Left hindlimb (tissue), 1 donor: Measurements from ENCODE around the gene SLC48A1.
A peak's percentile ranks its signal among the peaks of the same experiment; 100 is the strongest.

Experiments
- DNase-seq: peaks from one replicate; pipeline ENCODE4 v3.0.0-alpha.2; 2018

Gene SLC48A1

DNA sequence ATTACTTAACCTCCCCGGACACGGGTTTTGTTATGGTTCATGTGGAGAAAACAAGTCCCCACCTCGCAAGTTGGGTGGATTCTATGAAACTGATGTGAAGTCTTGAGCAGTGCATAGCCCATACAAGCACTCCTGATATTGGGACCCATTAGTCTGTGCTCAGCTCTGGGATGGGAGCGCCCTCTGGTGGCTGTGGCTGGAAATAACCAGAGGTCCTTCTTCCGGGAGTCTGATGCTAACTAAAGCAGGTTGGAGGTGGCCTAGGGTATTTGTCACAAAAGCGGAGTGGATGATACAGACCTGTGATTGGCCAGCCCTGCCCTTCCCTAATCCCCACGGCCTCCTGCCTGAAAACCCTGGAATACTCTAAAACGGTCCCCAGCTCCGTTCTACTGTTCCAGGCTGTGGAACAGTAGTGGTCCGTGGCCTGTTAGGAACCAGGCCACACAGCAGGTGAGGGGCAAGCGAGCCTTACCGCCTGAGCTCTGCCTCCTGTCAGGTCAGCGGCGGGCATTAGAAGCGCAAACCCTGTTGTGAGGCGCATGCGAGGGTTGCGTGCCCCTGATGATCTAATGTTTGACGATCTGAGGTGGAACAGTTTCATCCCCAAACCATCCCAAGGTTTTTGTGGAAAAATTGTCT lies 6.4 kb downstream of the SLC48A1 start:
- DNase-seq: peak; percentile 90

DNA sequence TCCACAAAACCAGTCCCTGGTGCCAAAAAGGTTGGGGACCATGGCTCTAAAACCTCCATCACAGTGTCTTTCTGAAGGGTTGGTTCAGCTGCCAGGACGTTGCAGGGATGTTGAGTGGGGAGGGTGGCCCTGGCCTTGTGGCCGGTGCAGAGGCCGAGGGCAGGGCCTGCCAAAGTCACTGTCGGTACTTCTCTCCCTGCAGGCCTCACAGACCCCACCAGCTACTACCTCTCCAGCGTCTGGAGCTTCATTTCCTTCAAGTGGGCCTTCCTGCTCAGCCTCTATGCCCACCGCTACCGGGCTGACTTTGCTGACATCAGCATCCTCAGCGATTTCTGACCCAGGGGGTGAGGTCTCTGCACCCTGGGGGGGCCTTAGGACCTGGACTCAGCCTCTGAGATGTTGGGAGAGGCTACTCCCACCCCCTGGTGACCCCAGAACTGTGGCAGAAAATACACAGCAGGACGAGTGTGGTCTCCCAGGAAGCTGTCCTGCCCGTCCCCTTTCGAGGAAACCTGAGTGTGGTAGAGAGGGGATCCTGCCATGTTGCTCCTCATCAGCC lies 7.0 kb downstream of the SLC48A1 start:
- no peak for DNase-seq

GRCh38 chr12:47781479-47782371 lies 8.7 kb downstream of the SLC48A1 start:
- DNase-seq: no peak

GRCh38 chr12:47782372-47782770 lies 9.3 kb downstream of the SLC48A1 start:
- DNase-seq: no peak

GRCh38 chr12:47783024-47783755 lies 10.2 kb downstream of the SLC48A1 start:
- DNase-seq: no peak

GRCh38 chr12:47783821-47784819 lies 11.1 kb downstream of the SLC48A1 start:
- no peak for DNase-seq

DNA sequence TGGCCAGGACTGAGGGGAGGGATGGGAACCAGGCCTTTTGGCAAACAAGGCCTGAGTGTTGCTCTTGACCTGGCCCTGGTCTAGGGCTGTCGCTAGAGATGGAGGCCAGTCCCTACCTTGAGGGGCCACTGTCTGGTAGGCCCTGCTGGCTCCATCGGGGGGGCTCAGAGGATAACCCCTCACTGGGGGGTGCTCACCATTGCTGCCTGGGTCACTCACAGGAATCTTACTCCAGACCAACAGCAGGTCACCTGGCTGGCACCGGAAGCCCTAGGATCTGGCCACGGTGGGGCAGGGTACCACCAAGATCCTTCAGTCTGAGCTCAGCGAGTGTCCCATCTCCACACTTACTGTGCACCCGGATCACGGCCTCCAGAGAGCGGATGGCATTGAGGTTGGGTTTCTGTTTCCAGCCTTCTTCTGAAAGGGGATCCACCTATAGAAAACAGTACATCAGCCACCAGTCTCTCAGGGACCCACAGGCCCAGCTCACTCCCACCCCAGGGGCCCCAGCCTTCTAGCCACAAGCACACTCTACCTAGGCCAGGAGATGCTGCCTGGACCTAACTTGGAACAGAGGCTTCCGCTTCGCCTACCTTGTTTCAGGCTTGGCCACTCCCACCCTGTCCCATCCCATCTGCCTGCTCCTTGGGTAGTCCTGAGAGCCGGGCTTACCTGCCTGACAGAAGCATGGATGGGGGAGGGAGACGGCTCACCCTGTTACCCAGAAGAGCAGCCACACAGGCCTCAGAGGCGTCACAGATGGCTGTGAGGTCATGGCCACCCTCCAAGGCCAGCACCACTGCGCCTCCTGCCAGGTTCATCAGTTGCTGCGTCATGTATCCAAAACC lies 12.2 kb downstream of the SLC48A1 start:
- no peak for DNase-seq

DNA sequence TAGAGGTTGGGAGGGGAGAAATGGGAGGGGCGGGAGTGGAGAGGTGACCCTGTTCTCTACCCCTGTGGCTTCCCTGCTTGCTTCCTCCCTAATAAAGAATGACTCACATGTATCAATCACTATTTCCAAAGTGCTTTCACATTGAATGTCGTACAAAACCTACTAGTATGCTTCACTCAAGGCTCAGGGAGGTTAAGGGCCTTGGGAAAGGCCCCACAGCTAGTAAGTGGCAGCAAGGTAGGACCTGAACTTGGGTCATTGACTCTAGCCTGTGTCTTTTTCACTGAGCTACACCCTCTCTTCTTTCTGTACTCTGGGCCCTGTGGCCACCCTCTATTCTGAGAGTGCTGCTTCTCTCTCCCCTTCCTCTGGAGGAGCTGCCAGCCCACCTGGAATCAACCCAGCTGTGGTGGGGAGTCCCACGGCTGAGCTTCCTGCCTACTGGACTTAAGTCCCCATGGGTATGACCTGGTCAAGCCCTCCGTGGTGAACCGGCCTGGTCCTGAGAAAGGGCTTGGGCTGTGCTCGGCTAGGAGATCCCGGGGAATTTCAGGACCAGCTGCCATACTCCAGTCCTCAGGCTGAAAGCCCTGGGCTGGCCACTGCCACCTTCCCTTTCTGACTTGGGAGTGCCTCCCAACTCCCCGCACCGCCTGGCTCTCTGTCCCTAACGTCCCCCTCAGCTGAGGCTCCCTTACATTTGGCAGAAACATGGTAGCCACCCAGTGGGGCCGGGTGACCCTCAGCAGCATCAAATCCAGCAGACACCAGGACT lies 13.0 kb downstream of the SLC48A1 start:
- DNase-seq: no peak

DNA sequence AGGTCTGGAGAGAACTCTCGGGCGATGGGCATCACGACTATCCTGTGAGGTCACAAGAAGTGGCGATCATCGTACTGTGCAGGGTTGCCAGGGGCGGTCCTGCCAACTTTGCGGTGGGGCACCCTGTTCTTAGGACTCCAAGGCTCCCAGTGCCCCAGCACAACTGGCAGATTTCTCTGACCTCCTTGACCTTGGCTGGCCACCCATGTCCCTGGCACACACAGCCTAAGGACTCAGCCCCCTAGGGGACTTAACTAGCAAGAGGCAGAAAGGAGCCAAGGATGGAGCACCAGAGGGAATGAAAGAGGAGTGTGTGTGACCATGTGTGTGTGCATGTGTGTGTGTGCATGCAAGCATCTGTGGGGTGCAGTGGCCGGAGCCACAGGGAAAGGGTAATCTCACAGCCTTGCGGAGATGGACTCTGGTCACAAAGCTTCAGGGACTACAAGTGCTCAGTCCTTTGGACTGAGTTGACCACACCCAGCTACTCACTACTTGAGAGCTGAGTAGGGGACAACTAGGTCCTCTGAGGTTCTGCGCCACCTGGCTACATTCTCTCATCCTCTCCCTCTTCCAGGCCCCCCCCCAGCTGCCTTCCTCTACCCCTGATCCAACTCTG lies 13.7 kb downstream of the SLC48A1 start:
- no peak for DNase-seq

DNA sequence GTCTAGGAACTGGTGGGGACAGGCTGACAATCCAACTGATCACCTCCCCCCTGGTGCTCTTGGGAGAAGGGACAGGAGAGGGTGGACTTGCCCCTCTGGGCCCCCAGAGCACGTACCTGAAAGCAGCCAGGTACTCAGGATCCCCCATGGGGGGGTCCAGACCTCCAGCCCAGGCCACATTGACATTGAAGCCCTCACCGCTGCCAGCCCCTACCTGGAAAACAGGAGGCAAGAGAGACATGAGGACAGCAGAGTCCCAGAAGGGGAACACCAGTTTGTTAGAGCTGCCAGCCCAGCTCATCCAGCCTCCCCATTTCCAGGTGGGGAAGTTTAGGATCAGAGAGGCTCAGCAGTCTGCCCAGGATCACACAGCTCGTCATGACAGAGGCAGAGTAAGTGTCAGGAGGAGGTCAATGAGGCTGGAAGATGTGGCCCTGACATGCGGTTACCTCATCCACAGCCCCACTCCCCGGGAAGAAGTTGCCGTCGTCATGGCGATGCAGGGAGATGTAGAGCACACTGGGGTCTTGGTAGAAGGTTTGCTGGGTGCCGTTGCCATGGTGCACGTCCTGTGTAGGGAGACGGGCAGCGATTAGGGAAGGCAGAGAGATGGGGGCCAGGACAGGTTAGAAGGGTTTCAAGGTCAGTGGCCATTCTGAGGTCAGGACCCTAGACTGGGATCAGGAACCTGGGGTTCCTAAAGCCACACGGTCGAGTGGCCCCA lies 14.7 kb downstream of the SLC48A1 start:
- DNase-seq: no peak

DNA sequence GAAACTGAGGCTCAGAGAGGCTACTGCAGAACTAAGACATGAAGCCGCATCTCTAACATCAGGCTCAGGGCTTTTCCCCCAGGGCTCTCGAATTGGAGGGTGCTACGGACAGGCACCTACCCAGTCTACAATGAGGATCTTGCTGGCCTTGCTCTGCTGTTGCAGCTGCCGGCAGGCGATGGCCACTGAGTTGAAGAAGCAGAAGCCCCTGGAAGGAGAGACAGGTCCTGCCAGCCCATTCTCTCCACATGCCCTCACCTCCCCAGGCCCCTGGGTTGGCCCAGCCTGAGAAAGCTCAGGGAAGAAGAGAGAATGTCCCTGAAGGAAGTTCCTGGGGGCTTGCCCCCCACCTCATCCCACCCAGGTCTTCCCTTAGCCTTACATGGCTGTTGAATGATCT lies 16.1 kb downstream of the SLC48A1 start:
- DNase-seq: no peak

GRCh38 chr12:47789712-47790489 lies 16.9 kb downstream of the SLC48A1 start:
- DNase-seq: no peak

DNA sequence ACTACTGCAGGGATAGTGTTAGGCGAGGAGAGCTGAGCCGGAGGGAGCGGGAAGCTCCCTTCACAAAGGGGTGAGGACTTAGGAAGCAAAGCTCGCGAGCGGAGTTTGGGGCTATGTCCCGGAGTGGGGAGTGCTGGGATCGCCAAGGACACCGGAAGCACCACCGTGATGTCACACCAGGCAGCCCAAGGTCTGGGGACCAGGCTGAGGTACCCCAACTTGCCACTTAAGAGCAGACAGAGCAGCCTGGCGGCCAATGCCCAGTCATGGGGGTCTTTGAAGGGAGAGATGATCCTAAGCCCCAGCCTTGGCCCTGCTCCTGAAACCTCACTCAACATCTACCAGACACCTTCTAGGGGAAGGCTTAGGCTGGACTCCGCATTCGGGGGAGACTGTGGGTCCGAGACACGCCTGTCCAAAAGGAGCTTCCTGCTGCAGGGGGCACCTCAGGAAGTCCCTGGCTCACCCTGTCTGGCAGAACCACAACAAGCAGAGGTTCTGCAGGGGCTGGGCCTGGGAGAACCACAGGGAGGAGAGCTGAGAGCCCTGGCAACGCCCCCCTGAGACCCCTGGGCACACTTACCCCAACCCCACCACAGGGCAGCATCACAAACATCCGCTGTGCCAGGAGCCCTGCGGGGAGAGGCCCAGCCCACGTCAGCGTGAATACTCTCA lies 17.8 kb downstream of the SLC48A1 start:
- DNase-seq: no peak

- no peak for DNase-seq
Observed at GRCh38 chr12:47791351-47791746, 18.3 kb downstream of the SLC48A1 start.

DNA sequence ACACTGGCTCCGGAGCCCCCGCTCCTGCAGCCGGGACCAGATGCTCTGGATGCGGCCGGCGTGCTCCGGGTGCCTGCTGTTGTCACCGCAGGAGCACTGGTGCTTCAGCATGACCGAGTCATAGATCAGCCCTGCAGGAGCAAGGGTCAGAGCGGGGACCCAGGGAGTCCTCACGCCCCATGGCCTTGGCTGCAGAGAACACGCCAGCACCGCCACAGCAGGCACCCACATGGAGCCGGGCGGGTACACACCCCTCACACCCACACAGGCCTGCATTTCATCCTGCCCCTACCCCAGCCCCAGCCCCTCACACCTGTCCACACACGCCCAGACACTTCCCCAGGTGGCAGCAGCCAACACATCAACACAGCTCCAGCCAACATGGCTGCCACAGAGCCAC lies 18.8 kb downstream of the SLC48A1 start:
- no peak for DNase-seq

GRCh38 chr12:47793015-47793681 lies 20.1 kb downstream of the SLC48A1 start:
- DNase-seq: no peak

DNA sequence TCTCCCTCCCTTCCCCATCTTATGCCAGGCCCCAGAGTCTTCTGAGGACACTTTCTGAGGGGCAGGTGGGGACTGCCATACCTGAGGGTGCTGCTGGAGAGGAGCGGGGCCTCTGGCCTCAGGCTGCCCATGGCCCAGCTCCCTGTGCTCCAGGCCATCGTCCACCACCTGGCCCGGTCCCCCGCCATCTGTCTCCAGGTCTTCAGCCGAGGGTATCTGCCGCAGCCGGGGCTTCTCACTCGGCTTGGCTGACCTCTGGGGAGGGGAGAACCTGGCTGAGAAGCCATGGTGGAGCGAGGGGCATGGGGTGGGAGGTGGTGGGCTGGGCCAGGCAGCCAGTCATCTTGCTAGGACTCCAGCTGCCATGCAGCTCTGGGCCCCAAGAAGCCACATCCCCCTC lies 21.6 kb downstream of the SLC48A1 start:
- no peak for DNase-seq
